HCT116 (cell line): ENCODE measurements around the gene TSPEAR. TPM values are rescaled to one million over a fixed set of nuclear protein-coding genes. Genes with fewer than 3 reads are reported as not detected.

Experiments
- ATAC-seq: fragments of 200-7000 bp; cut with Tn5 transposase; 2 replicates; pipeline ENCODE4 v1.9.1; 2020; ENCODE audit warnings: mild to moderate bottlenecking, moderate library complexity
- BruUV-seq: library from RNA; stranded (reverse); fragments of 400-500 nt; replicated peaks from 2 replicates; lab custom pipeline; 2021; lab: Mats Ljungman, UMichigan
- CTCF ChIA-PET: fragments of 300-600 bp; sonication (Branson Sonifier 250); formaldehyde crosslinking; loops from one replicate; lab custom pipeline; 2021; ENCODE audit warnings: antibody characterized with exemption; lab: Charles Lee
- POLR2A ChIA-PET: fragments of 300-600, 350-600 bp; sonication (Branson Sonifier 250); formaldehyde crosslinking; loops from one replicate; lab custom pipeline; 2021; ENCODE audit warnings: antibody characterized with exemption; lab: Charles Lee
- RAD21 ChIA-PET, 2 experiments: fragments of 300-600 bp; sonication (Branson Sonifier 250); formaldehyde crosslinking; loops; one replicate each; lab custom pipeline; 2023; ENCODE audit warnings: low total read pairs in 2 of 2; ENCODE audit not compliant: uncharacterized antibody in 2 of 2, unreplicated experiment in 2 of 2, low non-redundant PET in 1 of 2; lab: Charles Lee
- DNase-seq: peaks from one replicate; pipeline ENCODE4 v3.0.0-alpha.2; 2010; ENCODE audit warnings: low read depth, low spot score
- H2AFZ ChIP-seq: fragments of 200-600 bp; shearing (Covaris generic), sonication (generic); 2 replicates; pipeline ENCODE4 v1.6.1; 2017; ENCODE audit warnings: low read depth, mixed run types, mixed read lengths, antibody characterized with exemption, low read length; ENCODE audit not compliant: poor library complexity, severe bottlenecking
- H3K27ac ChIP-seq: 2 replicates; pipeline ENCODE4 v1.5.1; 2012; ENCODE audit warnings: low read depth, low read length
- H3K27me3 ChIP-seq: fragments of 200-600 bp; sonication (generic); 2 replicates; pipeline ENCODE4 v1.6.1; 2016; ENCODE audit warnings: mixed run types, low read length, mixed read lengths; ENCODE audit not compliant: insufficient read depth
- H3K36me3 ChIP-seq, 2 experiments: fragments of 200-500 bp in 1 of 2; fragments of 200-600 bp in 1 of 2; sonication (Bioruptor generic) in 1 of 2; sonication (generic) in 1 of 2; 2 replicates each; pipeline versions ENCODE4 v1.5.1 to v1.6.1; 2014 to 2016; ENCODE audit warnings: low read length in 2 of 2, inconsistent platforms in 1 of 2, mixed read lengths in 1 of 2, mixed run types in 1 of 2; ENCODE audit not compliant: insufficient read depth in 2 of 2, control insufficient read depth in 1 of 2
- H3K4me1 ChIP-seq, 2 experiments: fragments of 200-600 bp in 1 of 2; sonication (generic) in 1 of 2; 2 replicates each; pipeline versions ENCODE4 v1.5.1 to v1.6.1; 2012 to 2017; ENCODE audit warnings: low read length in 2 of 2, inconsistent platforms in 1 of 2, mild to moderate bottlenecking in 1 of 2, mixed read lengths in 1 of 2, mixed run types in 1 of 2, moderate library complexity in 1 of 2; ENCODE audit not compliant: insufficient read depth in 2 of 2, control insufficient read depth in 1 of 2
- H3K4me2 ChIP-seq: fragments of 200-600 bp; sonication (generic); 2 replicates; pipeline ENCODE4 v1.6.1; 2017; ENCODE audit warnings: mixed run types, low read length, mixed read lengths
- H3K4me3 ChIP-seq, 2 experiments: fragments of 200-600 bp in 1 of 2; sonication (generic) in 1 of 2; replicated peaks in 1 of 2; 2 replicates each; pipeline ENCODE4 v1.5.1; 2011 to 2016; ENCODE audit warnings: low read length in 2 of 2, control low read depth in 1 of 2, low read depth in 1 of 2, mild to moderate bottlenecking in 1 of 2, mixed read lengths in 1 of 2, mixed run types in 1 of 2
- H3K79me2 ChIP-seq: fragments of 200-600 bp; sonication (generic); 2 replicates; pipeline ENCODE4 v1.6.1; 2017; ENCODE audit warnings: mild to moderate bottlenecking, mixed run types, low read length, moderate library complexity, mixed read lengths; ENCODE audit not compliant: insufficient read depth
- H3K9ac ChIP-seq: fragments of 200-600 bp; sonication (generic); 2 replicates; pipeline ENCODE4 v1.6.1; 2016; ENCODE audit warnings: low read length, mixed read lengths
- H3K9me2 ChIP-seq: fragments of 200-600 bp; sonication (generic), shearing (Covaris generic); 2 replicates; pipeline ENCODE4 v1.6.1; 2017; ENCODE audit warnings: mixed run types, mild to moderate bottlenecking, moderate library complexity; ENCODE audit not compliant: insufficient read depth
- H3K9me3 ChIP-seq, 2 experiments: fragments of 200-500 bp in 1 of 2; fragments of 200-600 bp in 1 of 2; sonication (Bioruptor generic) in 1 of 2; sonication (generic) in 1 of 2; 2 replicates each; pipeline ENCODE4 v1.6.1; 2014 to 2017; ENCODE audit warnings: low read length in 2 of 2, mixed read lengths in 2 of 2, inconsistent platforms in 1 of 2, low read depth in 1 of 2, mild to moderate bottlenecking in 1 of 2, mixed run types in 1 of 2, moderate library complexity in 1 of 2; ENCODE audit not compliant: control insufficient read depth in 1 of 2, insufficient read depth in 1 of 2
- H4K20me1 ChIP-seq: fragments of 200-600 bp; sonication (generic), shearing (Covaris generic); 2 replicates; pipeline ENCODE4 v1.6.1; 2017; ENCODE audit warnings: mixed run types, mild to moderate bottlenecking, moderate library complexity; ENCODE audit not compliant: insufficient read depth
- ATF3 ChIP-seq: IDR thresholded peaks from 2 replicates; pipeline ENCODE4 v1.6.1; 2012
- CBX3 ChIP-seq: IDR thresholded peaks from 2 replicates; pipeline ENCODE4 v1.6.1; 2012; ENCODE audit warnings: low read depth
- CEBPB ChIP-seq: IDR thresholded peaks from 2 replicates; pipeline ENCODE4 v1.6.1; 2012; ENCODE audit warnings: low read depth
- ELF1 ChIP-seq: IDR thresholded peaks from 2 replicates; pipeline ENCODE4 v1.6.1; 2012; ENCODE audit warnings: low read depth, borderline replicate concordance
- FOSL1 ChIP-seq: IDR thresholded peaks from 2 replicates; pipeline ENCODE4 v1.6.1; 2012; ENCODE audit warnings: low read depth
- JUND ChIP-seq: IDR thresholded peaks from 2 replicates; pipeline ENCODE4 v1.6.1; 2012
- POLR2A ChIP-seq: IDR thresholded peaks from 2 replicates; pipeline ENCODE4 v1.7.0; 2011; ENCODE audit warnings: borderline replicate concordance; ENCODE audit not compliant: insufficient read depth, insufficient read length; ENCODE audit errors: extremely low read depth
- RAD21 ChIP-seq: IDR thresholded peaks from 2 replicates; pipeline ENCODE4 v1.6.1; 2012; ENCODE audit warnings: low read depth, mild to moderate bottlenecking
- SIN3A ChIP-seq: IDR thresholded peaks from 2 replicates; pipeline ENCODE4 v1.6.1; 2012; ENCODE audit warnings: low read depth
- SRF ChIP-seq: IDR thresholded peaks from 2 replicates; pipeline ENCODE4 v1.6.1; 2012; ENCODE audit warnings: low read depth
- TCF7L2 ChIP-seq: IDR thresholded peaks from 2 replicates; pipeline ENCODE4 v1.7.0; 2011; ENCODE audit warnings: borderline replicate concordance, inconsistent platforms; ENCODE audit not compliant: insufficient read depth, insufficient read length; ENCODE audit errors: extremely low read depth
- YY1 ChIP-seq: IDR thresholded peaks from 2 replicates; pipeline ENCODE4 v1.6.1; 2011; ENCODE audit warnings: low read length, low read depth, moderate library complexity, mild to moderate bottlenecking; ENCODE audit not compliant: insufficient replicate concordance; ENCODE audit errors: extremely low read depth
- ZBTB33 ChIP-seq: IDR thresholded peaks from 2 replicates; pipeline ENCODE4 v1.6.1; 2011; ENCODE audit warnings: mild to moderate bottlenecking, low read length, moderate library complexity; ENCODE audit not compliant: insufficient replicate concordance; ENCODE audit errors: extremely low read depth
- ZFX ChIP-seq: fragments of 450-650 bp; IDR thresholded peaks from 2 replicates; pipeline ENCODE4 v1.6.1; 2017
- ZNF274 ChIP-seq: fragments of 200-500 bp; sonication (Bioruptor generic); IDR thresholded peaks from 2 replicates; pipeline ENCODE4 v1.6.1; 2014; ENCODE audit warnings: mild to moderate bottlenecking, low read depth, low read length, inconsistent platforms
- intact Hi-C: fragments of 100-400 bp; cut with micrococcal nuclease; formaldehyde crosslinking; loops from 2 replicates; pipeline ENCODE4 v1.10.0; 2022
- total RNA-seq: library from RNA; stranded (reverse); gene quantifications from one replicate; pipeline ENCODE4 v1.2.1, GENCODE V29; 2021; ENCODE audit not compliant: unreplicated experiment

Gene TSPEAR
- total RNA-seq, 1 experiment from 2014 or later = not detected

DNA sequence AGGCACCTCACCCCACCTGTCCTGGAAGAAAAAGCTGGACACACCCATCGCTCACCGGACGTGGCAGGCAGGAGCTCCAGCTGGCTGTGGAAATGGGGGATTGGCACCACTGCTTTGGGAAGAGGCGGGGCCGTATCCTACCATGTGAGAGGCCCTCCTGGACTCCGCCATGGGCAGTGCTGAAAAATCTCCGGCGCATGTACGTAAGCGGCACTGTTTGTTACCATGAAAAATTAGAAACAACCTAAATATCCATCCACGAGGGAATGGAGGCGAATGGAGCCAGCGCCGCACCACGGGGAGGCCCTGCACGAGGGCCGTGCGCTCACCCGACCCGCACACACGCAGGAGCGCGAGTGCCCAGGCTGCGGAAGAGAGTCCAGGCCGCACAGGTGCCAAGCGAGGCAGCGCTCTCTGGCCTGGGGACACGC, 96.4 kb downstream of the TSPEAR start (continued):
- no peak for TF ChIP-seq CEBPB

GRCh38 chr21:44614161-44614631, 97.2 kb downstream of the TSPEAR start:
- no peak for ATAC-seq
- Histone ChIP-seq H3K9ac (no peak overlapping the region), H3K27me3 (no peaks in the 10 kb centered on the region), H2AFZ (no peak overlapping the region), H4K20me1 (no peaks in the 10 kb centered on the region), H3K9me2 (no peaks in the 10 kb centered on the region), H3K27ac (no peak overlapping the region), H3K4me2 (no peak overlapping the region), H3K79me2 (no peaks in the 10 kb centered on the region), H3K36me3 (no peaks in the 10 kb centered on the region), H3K4me3 (no peak overlapping the region), H3K9me3 (peaks cover 3 to 5% of the 10 kb centered on the region in 2 experiments; a peak in 2 of 4 replicates), H3K4me1 (no peaks in the 10 kb centered on the region)
- ChIA-PET RAD21 (no interaction called here), CTCF (no interaction called here), POLR2A (no interaction called here)
- no TSS peak for BruUV-seq
- TF ChIP-seq POLR2A (no peak), SRF (no peak), TCF7L2 (no peak), CBX3 (no peak), ZBTB33 (no peak), JUND (no peak), ZFX (no peak), ELF1 (no peak), ZNF274 (no peak), YY1 (no peak), ATF3 (no peak), RAD21 (no peak), SIN3A (no peak), FOSL1 (no peak)
- no peak for DNase-seq
- intact Hi-C loops = no loop called here
